H4 (cell line): Measurements from ENCODE around the gene AFMID. TPM values are rescaled to one million over a fixed set of nuclear protein-coding genes. Genes with fewer than 3 reads are reported as not detected.
"Not testable (repeated sequence)": the region's sequence is repeated elsewhere in the genome, so short reads cannot be mapped to it uniquely, and the experiment has no call there.

ENCODE experiments used
- DNase-seq: peaks from one replicate; pipeline ENCODE4 v3.0.0-alpha.2; 2015; ENCODE audit warnings: low spot score
- total RNA-seq: library from RNA; depleted of rRNA; stranded (reverse); fragments of >200 nt; shearing (Covaris generic); gene quantifications from 2 replicates; pipeline ENCODE4 v1.2.3, GENCODE V29; 2014; rRNA removed

The AFMID gene
- 24.5 and 33.1 TPM in 2 replicates for total RNA-seq

- DNase-seq, result peak; percentile 94
Observed at GRCh38 chr17:78186692-78187595, at the start of gene AFMID, which contains the start of gene TK1. Gene AFMID, plus strand, starts transcription at chr17:78187362. Its CDS starts 9 bp downstream, at chr17:78187371. Gene TK1, minus strand, starts transcription at chr17:78187052. Its CDS starts 58 bp downstream, at chr17:78186994.

- no peak for DNase-seq
Observed at GRCh38 chr17:78137392-78138203, 49.6 kb upstream of the AFMID start.

GRCh38 chr17:78138204-78139060, 48.7 kb upstream of the AFMID start:
- no peak for DNase-seq

GRCh38 chr17:78139861-78140168, 47.3 kb upstream of the AFMID start:
- DNase-seq, result not testable (repeated sequence)

GRCh38 chr17:78140169-78141051, 46.8 kb upstream of the AFMID start:
- DNase-seq, result peak; percentile 88

GRCh38 chr17:78141437-78142118, 45.6 kb upstream of the AFMID start:
- no peak for DNase-seq

- peak; percentile 65 for DNase-seq
Observed at GRCh38 chr17:78142119-78142861, 44.9 kb upstream of the AFMID start.

GRCh38 chr17:78143214-78144146, 43.7 kb upstream of the AFMID start:
- no peak for DNase-seq

- DNase-seq, result peak; percentile 77
Observed at GRCh38 chr17:78144147-78144719, 42.9 kb upstream of the AFMID start.

GRCh38 chr17:78144736-78145641, 42.2 kb upstream of the AFMID start:
- no peak for DNase-seq

- no peak for DNase-seq
Observed at GRCh38 chr17:78146471-78146869, 40.7 kb upstream of the AFMID start.

GRCh38 chr17:78146881-78147280, 40.3 kb upstream of the AFMID start:
- DNase-seq, result no peak

GRCh38 chr17:78147315-78147998, 39.7 kb upstream of the AFMID start:
- DNase-seq, result no peak

- DNase-seq, result no peak
Observed at GRCh38 chr17:78148286-78149016, 38.7 kb upstream of the AFMID start.

- no peak for DNase-seq
Observed at GRCh38 chr17:78151514-78152008, 35.6 kb upstream of the AFMID start.
